ENCODE results near the gene KRT38.

- TF ChIP-seq CTCF (IDR thresholded peaks at IDR 0.05) (no peak), POLR2AphosphoS5 (IDR thresholded peaks at IDR 0.05; ENCODE audit: low read depth, low read length) (no peak), RCOR1 (IDR thresholded peaks at IDR 0.05; ENCODE audit: low read length) (no peak), SMC3 (IDR thresholded peaks at IDR 0.05; ENCODE audit: low read depth, low read length) (no peak), NFIC (IDR thresholded peaks at IDR 0.05; ENCODE audit: borderline replicate concordance) (no peak), USF2 (IDR thresholded peaks at IDR 0.05; ENCODE audit: borderline replicate concordance, low read depth, low read length) (no peak), RAD21 (IDR thresholded peaks at IDR 0.05; ENCODE audit: low read length) (no peak), FOXJ3 (CRISPR knock-in tag; IDR thresholded peaks at IDR 0.05) (no peak), SIN3A (IDR thresholded peaks at IDR 0.05; ENCODE audit: borderline replicate concordance, low read depth, low read length) (no peak), IRF3 (IDR thresholded peaks at IDR 0.05; ENCODE audit: low read depth, low read length) (no peak), ELF1 (IDR thresholded peaks at IDR 0.05) (no peak), GABPA (IDR thresholded peaks at IDR 0.05; ENCODE audit: low read depth) (no peak), MAX (IDR thresholded peaks at IDR 0.05; ENCODE audit: low read depth) (no peak), REST (IDR thresholded peaks at IDR 0.05; ENCODE audit: low read depth, low read length) (no peak)
Measured at GRCh38 chr17:41474863-41475262, 34.1 kb upstream of the KRT38 start.
